LNCAP (cell line): Measurements from ENCODE around the gene TAAR8.

ENCODE experiments used
- CTCF ChIP-seq: fragments of 450-650 bp; IDR thresholded peaks from 2 replicates; pipeline ENCODE4 v1.5.1; 2017; ENCODE audit warnings: mild to moderate bottlenecking

TAAR8 gene

GRCh38 chr6:132551214-132551613, 1.3 kb upstream of the TAAR8 start:
- no peak for TF ChIP-seq CTCF

DNA sequence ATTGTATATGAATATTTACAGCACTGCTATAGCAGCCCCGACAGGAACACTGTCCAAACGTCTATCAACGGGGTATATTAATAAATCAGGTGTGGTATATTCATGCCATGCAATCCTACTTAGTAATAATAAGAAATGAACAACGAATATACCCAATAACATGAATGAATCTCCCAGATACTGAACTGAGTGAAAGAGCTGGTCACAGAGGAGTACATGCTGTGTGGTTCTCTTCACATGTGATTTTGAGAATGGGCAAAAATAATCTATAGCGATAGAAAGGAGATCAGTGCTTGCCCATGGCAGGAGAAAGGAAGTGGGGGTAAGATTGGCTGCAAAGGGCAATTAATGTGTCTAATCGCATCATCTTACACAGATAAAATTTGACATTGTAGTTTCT, 13.9 kb downstream of the TAAR8 start:
- TF ChIP-seq CTCF, result no peak

- TF ChIP-seq CTCF, result no peak
Measured at GRCh38 chr6:132567566-132567965, 15.1 kb downstream of the TAAR8 start.

- TF ChIP-seq CTCF, result no peak
Measured at GRCh38 chr6:132568611-132569010, 16.1 kb downstream of the TAAR8 start.

GRCh38 chr6:132569170-132569569, 16.7 kb downstream of the TAAR8 start:
- TF ChIP-seq CTCF, result no peak

DNA sequence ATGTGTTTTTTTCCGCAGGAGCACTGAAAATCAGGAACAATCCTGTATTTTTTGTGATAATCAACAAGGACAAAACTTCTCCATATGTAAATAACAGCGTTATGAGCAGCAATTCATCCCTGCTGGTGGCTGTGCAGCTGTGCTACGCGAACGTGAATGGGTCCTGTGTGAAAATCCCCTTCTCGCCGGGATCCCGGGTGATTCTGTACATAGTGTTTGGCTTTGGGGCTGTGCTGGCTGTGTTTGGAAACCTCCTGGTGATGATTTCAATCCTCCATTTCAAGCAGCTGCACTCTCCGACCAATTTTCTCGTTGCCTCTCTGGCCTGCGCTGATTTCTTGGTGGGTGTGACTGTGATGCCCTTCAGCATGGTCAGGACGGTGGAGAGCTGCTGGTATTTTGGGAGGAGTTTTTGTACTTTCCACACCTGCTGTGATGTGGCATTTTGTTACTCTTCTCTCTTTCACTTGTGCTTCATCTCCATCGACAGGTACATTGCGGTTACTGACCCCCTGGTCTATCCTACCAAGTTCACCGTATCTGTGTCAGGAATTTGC, 17.8 kb downstream of the TAAR8 start, which contains the start of gene TAAR6:
Gene TAAR6 (plus strand): TSS at position 102 of the 557 bp plus-strand sequence. CDS start 0 bp downstream, at position 102.
- no peak for TF ChIP-seq CTCF

DNA sequence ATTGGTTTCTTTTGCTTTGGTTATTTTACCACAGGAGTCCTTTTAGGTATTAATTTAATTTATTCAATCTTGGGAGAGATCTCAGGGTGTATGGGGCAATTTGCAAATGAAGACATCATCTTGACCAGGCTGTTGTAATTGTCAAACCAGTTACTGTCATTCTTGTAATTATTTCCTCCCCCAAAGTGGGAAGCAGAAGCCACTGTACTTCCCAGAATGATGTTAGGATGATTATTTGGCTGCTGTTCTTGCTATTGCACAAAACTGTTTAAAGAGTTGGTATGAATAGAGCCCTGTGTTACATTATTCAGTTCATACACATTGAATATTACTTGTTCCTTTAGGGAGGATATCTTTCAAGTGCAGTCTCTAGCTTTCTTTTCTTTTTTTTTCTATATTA, 19.3 kb downstream of the TAAR8 start:
- no peak for TF ChIP-seq CTCF

GRCh38 chr6:132584698-132585097, 32.2 kb downstream of the TAAR8 start:
- TF ChIP-seq CTCF, result no peak
